Mesenchymal stem cell (in vitro differentiated cells and primary cell): ENCODE results near the gene RNASE11.

Experiments used
- DNase-seq: peaks from one replicate; pipeline ENCODE4 v3.0.0-alpha.2; 2013
- H2AFZ ChIP-seq: one replicate; pipeline ENCODE4 v1.6.1; 2013; ENCODE audit warnings: low read depth, mild to moderate bottlenecking, control low read depth, inconsistent platforms, low read length, moderate library complexity
- H2AK5ac ChIP-seq: 2 replicates; pipeline ENCODE4 v1.6.1; 2013; ENCODE audit warnings: low read length, moderate library complexity, mild to moderate bottlenecking, inconsistent platforms; ENCODE audit not compliant: severe bottlenecking
- H2BK120ac ChIP-seq: one replicate; pipeline ENCODE4 v1.6.1; 2013; ENCODE audit warnings: low read depth, mild to moderate bottlenecking, inconsistent platforms, low read length, moderate library complexity
- H2BK12ac ChIP-seq, 2 experiments: one replicate each; pipeline ENCODE4 v1.6.1; 2013; ENCODE audit warnings: inconsistent platforms in 2 of 2, low read length in 2 of 2, mild to moderate bottlenecking in 2 of 2, moderate library complexity in 2 of 2, control low read depth in 1 of 2
- H2BK15ac ChIP-seq: one replicate; pipeline ENCODE4 v1.6.1; 2013; ENCODE audit warnings: mild to moderate bottlenecking, low read depth, inconsistent platforms; ENCODE audit not compliant: poor library complexity, severe bottlenecking
- H2BK5ac ChIP-seq: 2 replicates; pipeline ENCODE4 v1.6.1; 2013; ENCODE audit warnings: low read depth, mild to moderate bottlenecking, low read length, control low read depth, inconsistent platforms; ENCODE audit not compliant: poor library complexity, severe bottlenecking
- H3K14ac ChIP-seq, 2 experiments: one replicate each; pipeline ENCODE4 v1.6.1; 2013; ENCODE audit warnings: inconsistent platforms in 2 of 2, low read length in 2 of 2, control low read depth in 1 of 2, mild to moderate bottlenecking in 1 of 2, moderate library complexity in 1 of 2
- H3K18ac ChIP-seq, 2 experiments: one replicate each; pipeline ENCODE4 v1.6.1; 2013; ENCODE audit warnings: inconsistent platforms in 2 of 2, low read length in 2 of 2, control low read depth in 1 of 2, low read depth in 1 of 2, mild to moderate bottlenecking in 1 of 2
- H3K23ac ChIP-seq, 2 experiments: one replicate each; pipeline ENCODE4 v1.6.1; 2013; ENCODE audit warnings: inconsistent platforms in 2 of 2, low read length in 2 of 2, mild to moderate bottlenecking in 2 of 2, moderate library complexity in 2 of 2, control low read depth in 1 of 2
- H3K27ac ChIP-seq: 2 replicates; pipeline ENCODE4 v1.5.1; 2013; ENCODE audit warnings: mild to moderate bottlenecking, moderate library complexity, low read length, control low read depth, inconsistent platforms; ENCODE audit not compliant: poor library complexity, severe bottlenecking
- H3K27me3 ChIP-seq, 2 experiments: 2 replicates each; pipeline versions ENCODE4 v1.6.1 to v1.7.0; 2013; ENCODE audit warnings: low read length in 2 of 2, mild to moderate bottlenecking in 2 of 2, moderate library complexity in 2 of 2, control low read depth in 1 of 2, inconsistent platforms in 1 of 2; ENCODE audit not compliant: control insufficient read depth in 1 of 2, insufficient read depth in 1 of 2
- H3K36me3 ChIP-seq, 2 experiments: 2 replicates each; pipeline versions ENCODE4 v1.6.1 to v1.7.0; 2013; ENCODE audit warnings: low read length in 2 of 2, control low read depth in 1 of 2, inconsistent platforms in 1 of 2, low read depth in 1 of 2, mild to moderate bottlenecking in 1 of 2; ENCODE audit not compliant: insufficient read depth in 2 of 2, control insufficient read depth in 1 of 2
- H3K4ac ChIP-seq, 2 experiments: one replicate each; pipeline ENCODE4 v1.6.1; 2013; ENCODE audit warnings: inconsistent platforms in 2 of 2, low read length in 2 of 2, mild to moderate bottlenecking in 2 of 2, moderate library complexity in 2 of 2, control low read depth in 1 of 2, low read depth in 1 of 2
- H3K4me1 ChIP-seq: 2 replicates; pipeline ENCODE4 v1.6.1; 2013; ENCODE audit warnings: low read depth, low read length, control low read depth; ENCODE audit not compliant: control insufficient read depth, insufficient read depth
- H3K4me2 ChIP-seq: 2 replicates; pipeline ENCODE4 v1.6.1; 2013; ENCODE audit warnings: low read length, mild to moderate bottlenecking, inconsistent platforms; ENCODE audit not compliant: poor library complexity, severe bottlenecking
- H3K4me3 ChIP-seq, 2 experiments: 2 replicates each; pipeline versions ENCODE4 v1.5.1 to v1.7.0; 2013; ENCODE audit warnings: low read length in 2 of 2, mild to moderate bottlenecking in 2 of 2, control low read depth in 1 of 2, low read depth in 1 of 2; ENCODE audit not compliant: insufficient read depth in 1 of 2
- H3K79me1 ChIP-seq: replicated peaks from 2 replicates; pipeline ENCODE4 v1.6.1; 2013; ENCODE audit warnings: mild to moderate bottlenecking, control low read depth, low read length, inconsistent platforms; ENCODE audit not compliant: poor library complexity, severe bottlenecking
- H3K9ac ChIP-seq: 2 replicates; pipeline ENCODE4 v1.7.0; 2013; ENCODE audit warnings: mild to moderate bottlenecking, low read length, moderate library complexity
- H3K9me3 ChIP-seq: 2 replicates; pipeline ENCODE4 v1.7.0; 2013; ENCODE audit warnings: mild to moderate bottlenecking, low read length; ENCODE audit not compliant: control insufficient read depth
- H4K8ac ChIP-seq: one replicate; pipeline ENCODE4 v1.6.1; 2013; ENCODE audit warnings: inconsistent platforms, mild to moderate bottlenecking, low read length, moderate library complexity
- H4K91ac ChIP-seq: one replicate; pipeline ENCODE4 v1.6.1; 2013; ENCODE audit warnings: mild to moderate bottlenecking, low read length, inconsistent platforms
- WGBS: methylation state at CpG from one replicate; pipeline ENCODE4 v1.1.7; 2013; ENCODE audit warnings: mixed read lengths; 5-methylcytosine and 5-hydroxymethylcytosine counted together

The RNASE11 gene

DNA sequence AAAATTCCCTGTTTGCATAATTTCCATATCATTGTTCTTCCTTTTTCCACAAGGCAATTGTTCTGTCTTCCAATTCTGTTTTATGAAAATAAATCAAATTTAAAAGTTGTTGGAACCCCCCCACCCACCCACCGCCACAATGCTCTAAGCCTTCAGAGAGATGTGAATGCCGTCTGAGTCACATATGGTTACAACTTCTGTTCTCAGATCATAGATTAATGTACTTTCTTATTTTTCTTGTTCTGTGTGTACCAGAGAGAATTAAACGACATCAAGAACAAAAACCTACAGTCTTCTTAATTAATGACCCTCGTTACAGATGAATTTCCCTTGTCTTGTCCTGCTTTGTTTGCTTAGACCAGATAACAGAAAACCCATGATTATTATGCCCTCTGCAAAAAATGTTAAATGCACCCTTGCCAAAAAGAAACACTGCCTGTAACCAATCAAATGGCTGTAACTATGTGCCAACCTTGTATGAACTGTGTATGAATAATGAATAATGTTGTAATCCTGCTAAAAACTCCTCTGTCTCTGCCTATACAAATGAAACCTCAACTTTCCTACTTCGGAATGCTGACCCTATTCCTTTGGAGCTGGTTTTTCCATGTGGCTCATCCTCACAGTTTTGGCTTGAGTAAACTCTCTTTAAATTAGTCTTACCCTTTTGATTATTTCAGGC is 39.7 kb upstream of the RNASE11 start:
- H3K9me3 ChIP-seq = no peaks in the 10 kb centered on the region
- no peak overlapping the region for H3K23ac ChIP-seq
- no peak overlapping the region for H4K8ac ChIP-seq
- H4K91ac ChIP-seq = no peak overlapping the region
- no peak for DNase-seq
- H3K4me2 ChIP-seq = no peak overlapping the region
- H3K9ac ChIP-seq = no peak overlapping the region
- H3K4me3 ChIP-seq = peak overlapping the region in 1 of 2 experiments; percentile 8
- H3K14ac ChIP-seq = no peak overlapping the region
- no peak overlapping the region for H3K18ac ChIP-seq
- H2BK120ac ChIP-seq = no peak overlapping the region
- no peak overlapping the region for H3K4ac ChIP-seq
- no peak overlapping the region for H2BK12ac ChIP-seq
- WGBS = 67% methylated on average over 3 of the region's 5 CpGs
- no peak overlapping the region for H3K27ac ChIP-seq
- no peak overlapping the region for H2AFZ ChIP-seq
- H3K36me3 ChIP-seq = no peaks in the 10 kb centered on the region
- peaks cover 3 to 36% of the 10 kb centered on the region in 2 experiments for H3K27me3 ChIP-seq
- no peak overlapping the region for H2BK5ac ChIP-seq
- H2AK5ac ChIP-seq = no peak overlapping the region
- H3K79me1 ChIP-seq = no peaks in the 10 kb centered on the region
- peaks cover 24% of the 10 kb centered on the region for H3K4me1 ChIP-seq
- no peak overlapping the region for H2BK15ac ChIP-seq

DNA sequence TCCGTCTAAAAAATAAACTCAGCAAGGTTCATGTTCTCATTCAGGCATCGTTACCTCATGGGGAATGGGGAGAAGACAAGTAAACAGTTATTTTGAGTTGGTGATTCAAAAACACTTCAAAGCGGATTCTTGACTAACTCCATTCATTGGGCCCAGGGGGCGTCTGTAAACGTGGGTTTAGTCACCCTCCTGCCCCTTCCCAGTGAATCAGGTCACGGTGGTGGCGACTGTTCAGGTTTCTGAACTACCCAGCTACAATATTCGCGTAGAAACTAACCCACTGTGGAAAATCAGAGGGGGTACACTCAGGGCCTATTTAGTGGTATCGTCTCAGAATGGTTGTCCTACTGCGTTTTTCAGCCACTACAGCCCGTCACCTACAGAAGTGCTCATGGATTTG is 38.5 kb upstream of the RNASE11 start:
- peak overlapping the region; percentile 0 for H3K4me2 ChIP-seq
- DNase-seq = no peak
- no peak overlapping the region for H2BK120ac ChIP-seq
- no peak overlapping the region for H2AFZ ChIP-seq
- no peaks in the 10 kb centered on the region for H3K36me3 ChIP-seq
- peaks cover 5 to 35% of the 10 kb centered on the region in 2 experiments for H3K27me3 ChIP-seq
- H2BK5ac ChIP-seq = no peak overlapping the region
- H2AK5ac ChIP-seq = no peak overlapping the region
- H2BK12ac ChIP-seq = no peak overlapping the region
- no peak overlapping the region for H3K23ac ChIP-seq
- no peak overlapping the region for H2BK15ac ChIP-seq
- H3K9ac ChIP-seq = no peak overlapping the region
- H3K14ac ChIP-seq = no peak overlapping the region
- peaks cover 14% of the 10 kb centered on the region for H3K4me1 ChIP-seq
- no peak overlapping the region for H4K91ac ChIP-seq
- no peak overlapping the region for H3K18ac ChIP-seq
- H3K9me3 ChIP-seq = no peaks in the 10 kb centered on the region
- 28% methylated on average over 11 of the region's 12 CpGs for WGBS
- no peak overlapping the region for H4K8ac ChIP-seq
- peak overlapping the region in 1 of 2 experiments; percentile 81 for H3K4me3 ChIP-seq
- no peak overlapping the region for H3K27ac ChIP-seq
- H3K79me1 ChIP-seq = no peaks in the 10 kb centered on the region
- no peak overlapping the region for H3K4ac ChIP-seq

- H3K4me3 ChIP-seq = peak overlapping the region; percentile 44 to 81
- no peaks in the 10 kb centered on the region for H3K9me3 ChIP-seq
- no peak overlapping the region for H2BK15ac ChIP-seq
- no peak overlapping the region for H2BK12ac ChIP-seq
- peak overlapping the region; percentile 70 for H3K9ac ChIP-seq
- no peak overlapping the region for H3K14ac ChIP-seq
- H4K91ac ChIP-seq = no peak overlapping the region
- H2AK5ac ChIP-seq = no peak overlapping the region
- no peak overlapping the region for H2BK120ac ChIP-seq
- 6% methylated on average over 19 of the region's 22 CpGs for WGBS
- no peak overlapping the region for H3K23ac ChIP-seq
- peaks cover 11% of the 10 kb centered on the region for H3K4me1 ChIP-seq
- H3K27ac ChIP-seq = no peak overlapping the region
- no peak overlapping the region for H2BK5ac ChIP-seq
- H2AFZ ChIP-seq = no peak overlapping the region
- H3K27me3 ChIP-seq = peaks cover 5 to 35% of the 10 kb centered on the region in 2 experiments
- peak overlapping the region; percentile 61 for H3K4me2 ChIP-seq
- no peaks in the 10 kb centered on the region for H3K36me3 ChIP-seq
- no peak overlapping the region for H3K18ac ChIP-seq
- no peak overlapping the region for H3K4ac ChIP-seq
- no peaks in the 10 kb centered on the region for H3K79me1 ChIP-seq
- H4K8ac ChIP-seq = no peak overlapping the region
- peak; percentile 66 for DNase-seq
Measured at GRCh38 chr14:20624495-20625070, 36.8 kb upstream of the RNASE11 start.

GRCh38 chr14:20623798-20624197 is 36.0 kb upstream of the RNASE11 start:
- DNase-seq = no peak
- no peak overlapping the region for H2BK12ac ChIP-seq
- H2BK5ac ChIP-seq = no peak overlapping the region
- H3K18ac ChIP-seq = no peak overlapping the region
- H2AK5ac ChIP-seq = no peak overlapping the region
- no peak overlapping the region for H2BK15ac ChIP-seq
- 70% methylated on average over 15 of the region's 15 CpGs for WGBS
- no peak overlapping the region for H4K91ac ChIP-seq
- H3K23ac ChIP-seq = no peak overlapping the region
- no peak overlapping the region for H2BK120ac ChIP-seq
- H4K8ac ChIP-seq = no peak overlapping the region
- H3K4me3 ChIP-seq = no peak overlapping the region
- no peak overlapping the region for H3K27ac ChIP-seq
- no peak overlapping the region for H3K4me2 ChIP-seq
- no peak overlapping the region for H3K4ac ChIP-seq
- no peak overlapping the region for H3K14ac ChIP-seq
- H3K79me1 ChIP-seq = no peaks in the 10 kb centered on the region
- no peaks in the 10 kb centered on the region for H3K36me3 ChIP-seq
- peaks cover 11% of the 10 kb centered on the region for H3K4me1 ChIP-seq
- no peaks in the 10 kb centered on the region for H3K9me3 ChIP-seq
- peaks cover 10 to 36% of the 10 kb centered on the region in 2 experiments for H3K27me3 ChIP-seq
- no peak overlapping the region for H3K9ac ChIP-seq
- no peak overlapping the region for H2AFZ ChIP-seq
